ENCODE data around the gene IRF2. TPM values are rescaled to one million over a fixed set of nuclear protein-coding genes. Genes with fewer than 3 reads are reported as not detected.

Gene IRF2
- polyA plus RNA-seq, 1 experiment, result 28.7 TPM

DNA sequence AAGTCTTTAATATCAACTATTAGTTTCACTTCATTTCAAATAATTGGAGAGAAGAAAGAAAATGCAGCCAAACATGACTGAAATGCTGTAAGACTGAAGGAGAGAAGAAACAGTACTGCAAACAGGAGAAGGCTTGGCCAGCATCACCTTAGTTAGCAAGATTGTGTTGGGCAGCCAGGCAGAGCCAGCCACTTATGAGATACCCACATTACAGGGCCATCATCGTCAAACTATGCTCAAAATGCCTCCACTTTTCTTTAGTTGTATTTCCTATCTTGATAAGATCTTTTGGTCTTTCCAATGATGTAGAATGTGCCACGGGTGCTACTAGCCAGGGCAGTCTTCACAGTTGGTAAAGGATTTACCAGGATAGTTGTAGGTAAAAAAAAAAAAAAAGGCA lies 10.9 kb upstream of the IRF2 start:
- ChIA-PET CTCF (no interaction called here), POLR2A (no interaction called here)
- TF ChIP-seq, protein P1, sequence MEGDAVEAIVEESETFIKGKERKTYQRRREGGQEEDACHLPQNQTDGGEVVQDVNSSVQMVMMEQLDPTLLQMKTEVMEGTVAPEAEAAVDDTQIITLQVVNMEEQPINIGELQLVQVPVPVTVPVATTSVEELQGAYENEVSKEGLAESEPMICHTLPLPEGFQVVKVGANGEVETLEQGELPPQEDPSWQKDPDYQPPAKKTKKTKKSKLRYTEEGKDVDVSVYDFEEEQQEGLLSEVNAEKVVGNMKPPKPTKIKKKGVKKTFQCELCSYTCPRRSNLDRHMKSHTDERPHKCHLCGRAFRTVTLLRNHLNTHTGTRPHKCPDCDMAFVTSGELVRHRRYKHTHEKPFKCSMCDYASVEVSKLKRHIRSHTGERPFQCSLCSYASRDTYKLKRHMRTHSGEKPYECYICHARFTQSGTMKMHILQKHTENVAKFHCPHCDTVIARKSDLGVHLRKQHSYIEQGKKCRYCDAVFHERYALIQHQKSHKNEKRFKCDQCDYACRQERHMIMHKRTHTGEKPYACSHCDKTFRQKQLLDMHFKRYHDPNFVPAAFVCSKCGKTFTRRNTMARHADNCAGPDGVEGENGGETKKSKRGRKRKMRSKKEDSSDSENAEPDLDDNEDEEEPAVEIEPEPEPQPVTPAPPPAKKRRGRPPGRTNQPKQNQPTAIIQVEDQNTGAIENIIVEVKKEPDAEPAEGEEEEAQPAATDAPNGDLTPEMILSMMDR (IDR thresholded peaks at IDR 0.05; ENCODE audit: insufficient read depth, low read depth, low read length), result no peak
- H3K27me3 ChIP-seq (ENCODE audit: control insufficient read depth, insufficient read depth, low read length), result 0 out of 2 replicates have a peak, but pooled peaks cover 2% of the 10 kb centered on the region
- H3K36me3 ChIP-seq (ENCODE audit: control insufficient read depth, insufficient read depth, low read length), result no peaks in the 10 kb centered on the region
- H3K4me3 ChIP-seq (ENCODE audit: low read depth, low read length), result no peak overlapping the region
- no peak for DNase-seq (ENCODE audit: low read depth)

DNA sequence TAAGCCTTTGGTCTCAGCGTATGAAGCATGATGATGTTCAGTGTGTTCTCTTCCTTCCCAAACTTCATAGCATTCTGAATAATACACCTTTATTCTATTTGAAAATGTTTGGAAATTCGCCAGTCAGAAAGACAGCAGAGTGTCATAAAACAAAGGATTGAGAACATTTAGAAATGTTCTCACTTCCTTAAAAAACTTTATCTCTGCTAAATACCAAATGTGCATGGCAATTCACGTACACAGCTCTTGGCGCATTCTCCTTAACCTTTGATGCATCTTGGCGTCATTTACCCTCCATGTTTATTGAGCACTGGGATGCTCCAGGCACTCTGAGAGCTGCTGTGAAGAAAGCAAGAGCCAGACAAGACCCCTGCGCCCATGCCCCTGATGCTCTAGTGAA lies 7.2 kb upstream of the IRF2 start:
- ChIA-PET CTCF (no interaction called here), POLR2A (no interaction called here)
- 0 out of 2 replicates have a peak, but pooled peaks cover 2% of the 10 kb centered on the region for H3K27me3 ChIP-seq (ENCODE audit: control insufficient read depth, insufficient read depth, low read length)
- no peaks in the 10 kb centered on the region for H3K36me3 ChIP-seq (ENCODE audit: control insufficient read depth, insufficient read depth, low read length)
- TF ChIP-seq, protein P1 (IDR thresholded peaks at IDR 0.05; ENCODE audit: insufficient read depth, low read depth, low read length), result no peak
- no peak for DNase-seq (ENCODE audit: low read depth)
- no peak overlapping the region for H3K4me3 ChIP-seq (ENCODE audit: low read depth, low read length)

DNA sequence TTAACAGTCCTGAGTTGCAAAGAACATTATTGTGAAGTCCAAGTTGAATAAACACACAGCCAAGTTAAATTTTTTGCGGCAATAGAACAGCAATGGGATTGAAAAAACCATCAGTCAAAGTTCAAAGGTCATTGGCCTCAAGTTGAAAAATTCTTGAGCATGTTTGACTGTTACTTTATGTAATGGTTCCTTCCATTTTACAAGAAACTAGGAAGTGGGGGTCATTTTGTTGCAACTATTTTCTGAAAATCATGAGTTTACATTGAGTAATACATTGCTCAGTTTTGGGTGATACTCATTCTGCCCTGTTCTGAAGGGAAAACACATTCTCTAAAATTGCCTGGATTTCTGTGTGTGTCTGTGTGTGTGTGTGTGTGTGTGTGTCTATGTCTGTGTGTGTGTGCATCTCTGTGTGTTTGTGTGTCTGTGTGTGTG lies 5.2 kb upstream of the IRF2 start:
- Histone ChIP-seq H3K4me3 (ENCODE audit: low read depth, low read length) (no peak overlapping the region), H3K36me3 (ENCODE audit: control insufficient read depth, insufficient read depth, low read length) (no peaks in the 10 kb centered on the region), H3K27me3 (ENCODE audit: control insufficient read depth, insufficient read depth, low read length) (no peaks in the 10 kb centered on the region)
- no peak for DNase-seq (ENCODE audit: low read depth)
- ChIA-PET CTCF (no interaction called here), POLR2A (no interaction called here)
- TF ChIP-seq, protein P1 (IDR thresholded peaks at IDR 0.05; ENCODE audit: insufficient read depth, low read depth, low read length), result no peak

DNA sequence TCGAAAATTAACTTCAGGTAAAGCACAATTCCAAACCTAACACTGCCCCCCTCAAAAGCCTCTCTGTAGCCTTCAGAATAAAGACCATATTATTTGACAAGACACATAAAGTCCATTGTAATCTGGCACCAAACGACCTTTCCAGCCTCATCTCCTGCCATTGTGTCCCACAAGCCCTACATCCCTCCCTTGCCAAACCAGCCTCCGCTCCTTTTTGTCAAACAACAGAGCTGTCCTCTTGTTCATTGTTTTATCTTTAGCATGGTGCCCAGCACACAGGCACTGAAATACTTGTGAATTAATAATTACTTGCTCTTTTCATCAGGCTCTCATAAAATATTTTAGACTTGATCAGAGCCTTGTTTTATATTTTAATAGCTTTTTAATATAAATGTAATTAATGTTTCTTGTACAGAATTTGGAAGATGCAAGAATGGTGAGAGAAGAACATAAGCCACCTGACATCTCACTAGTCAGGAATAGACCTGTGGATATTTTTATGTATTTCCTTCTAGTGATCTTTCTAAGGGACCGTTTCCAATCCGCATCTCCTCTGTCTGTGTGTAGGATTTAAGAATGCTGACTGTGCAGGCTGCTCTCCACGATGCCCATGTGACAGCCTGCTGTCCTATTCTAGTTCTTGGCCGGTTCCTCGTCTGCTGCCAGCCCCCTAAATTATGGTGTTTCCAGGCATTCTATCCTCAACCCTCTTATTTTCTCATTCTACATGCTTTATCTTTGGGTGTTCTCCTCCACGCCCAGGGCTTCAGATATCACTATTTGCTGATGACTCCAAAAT lies 3.0 kb upstream of the IRF2 start:
- DNase-seq (ENCODE audit: low read depth), result no peak
- no peak overlapping the region for H3K4me3 ChIP-seq (ENCODE audit: low read depth, low read length)
- no peaks in the 10 kb centered on the region for H3K27me3 ChIP-seq (ENCODE audit: control insufficient read depth, insufficient read depth, low read length)
- CTCF ChIA-PET, result interaction anchor here (0.6 to 1.0 kb wide), 3 partner anchors 25 to 213 kb away, joined by 3 read pairs; no protein-coding TSS in a partner anchor
- POLR2A ChIA-PET, result no interaction called here
- H3K36me3 ChIP-seq (ENCODE audit: control insufficient read depth, insufficient read depth, low read length), result no peaks in the 10 kb centered on the region
- TF ChIP-seq, protein P1 (IDR thresholded peaks at IDR 0.05; ENCODE audit: insufficient read depth, low read depth, low read length), result no peak

GRCh38 chr4:184476695-184477094 lies 2.3 kb upstream of the IRF2 start:
- POLR2A ChIA-PET, result no interaction called here
- CTCF ChIA-PET, result interaction anchor here (1.0 kb wide), 1 partner anchor 213 kb away, joined by 3 read pairs; no protein-coding TSS in a partner anchor

More at GRCh38 chr4:184476695-184477094, 2.3 kb upstream of the IRF2 start:
- H3K27me3 ChIP-seq (ENCODE audit: control insufficient read depth, insufficient read depth, low read length), result no peaks in the 10 kb centered on the region
- no peak for DNase-seq (ENCODE audit: low read depth)
- no peaks in the 10 kb centered on the region for H3K36me3 ChIP-seq (ENCODE audit: control insufficient read depth, insufficient read depth, low read length)
- TF ChIP-seq, protein P1 (IDR thresholded peaks at IDR 0.05; ENCODE audit: insufficient read depth, low read depth, low read length), result no peak
- no peak overlapping the region for H3K4me3 ChIP-seq (ENCODE audit: low read depth, low read length)

Measured in BJ (cell line).